ENCODE results near the gene ENTPD7.
"Not testable (repeated sequence)": the region's sequence is repeated elsewhere in the genome, so short reads cannot be mapped to it uniquely, and the experiment has no call there.

The ENTPD7 gene, protein sequence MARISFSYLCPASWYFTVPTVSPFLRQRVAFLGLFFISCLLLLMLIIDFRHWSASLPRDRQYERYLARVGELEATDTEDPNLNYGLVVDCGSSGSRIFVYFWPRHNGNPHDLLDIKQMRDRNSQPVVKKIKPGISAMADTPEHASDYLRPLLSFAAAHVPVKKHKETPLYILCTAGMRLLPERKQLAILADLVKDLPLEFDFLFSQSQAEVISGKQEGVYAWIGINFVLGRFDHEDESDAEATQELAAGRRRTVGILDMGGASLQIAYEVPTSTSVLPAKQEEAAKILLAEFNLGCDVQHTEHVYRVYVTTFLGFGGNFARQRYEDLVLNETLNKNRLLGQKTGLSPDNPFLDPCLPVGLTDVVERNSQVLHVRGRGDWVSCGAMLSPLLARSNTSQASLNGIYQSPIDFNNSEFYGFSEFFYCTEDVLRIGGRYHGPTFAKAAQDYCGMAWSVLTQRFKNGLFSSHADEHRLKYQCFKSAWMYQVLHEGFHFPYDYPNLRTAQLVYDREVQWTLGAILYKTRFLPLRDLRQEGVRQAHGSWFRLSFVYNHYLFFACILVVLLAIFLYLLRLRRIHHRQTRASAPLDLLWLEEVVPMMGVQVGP

DNA sequence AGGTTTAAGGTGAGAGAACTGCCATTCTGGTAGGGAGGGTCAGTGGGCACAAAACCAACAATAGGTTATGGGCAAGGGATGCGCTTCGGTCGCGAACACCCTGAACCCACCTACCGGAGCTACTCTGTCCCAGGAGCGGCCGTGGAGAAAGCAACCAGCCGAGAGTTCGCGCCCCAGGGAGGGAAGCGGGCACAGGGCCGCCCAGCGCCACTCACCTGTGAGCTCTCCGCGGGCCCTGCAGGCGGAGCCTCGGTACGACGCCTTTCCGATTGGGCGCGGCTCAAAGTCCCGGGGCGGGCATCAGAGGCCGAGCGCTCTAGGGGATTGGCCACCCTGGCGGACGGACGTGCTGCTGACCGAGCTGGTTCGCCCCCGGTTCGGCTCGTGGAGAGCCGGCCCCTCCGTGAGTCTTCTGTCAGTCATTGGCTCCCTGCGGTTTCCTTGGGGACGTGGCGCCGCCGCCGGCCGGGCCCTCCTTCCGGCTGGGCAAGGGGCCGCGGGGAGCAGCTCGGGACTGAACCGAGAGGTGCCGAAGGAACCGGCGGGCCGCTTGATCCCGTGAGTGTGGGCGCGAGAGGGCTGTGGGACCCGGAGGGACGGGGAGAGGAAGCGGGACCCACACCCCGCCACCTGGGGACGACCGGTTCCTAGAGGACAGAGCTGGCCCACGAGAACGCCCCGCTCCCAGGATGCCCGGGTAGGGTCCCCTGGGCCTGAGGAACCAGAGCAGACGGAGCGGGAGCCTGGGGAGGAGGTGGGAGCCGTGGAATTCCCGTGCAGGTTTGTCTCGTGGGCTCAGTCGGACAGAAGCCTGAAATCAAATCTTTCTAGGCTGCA lies at the start of gene ENTPD7:
Gene ENTPD7, plus strand, starts transcription at position 479 of the 837 bp plus-strand sequence. CDS start 448 bp downstream, outside the sequence.
- peak; percentile 87 for DNase-seq (ENCODE audit: low read depth)
- H3K4me3 ChIP-seq (ENCODE audit: low read depth, low read length), result peak within 1 kb of the TSS; percentile 97

DNA sequence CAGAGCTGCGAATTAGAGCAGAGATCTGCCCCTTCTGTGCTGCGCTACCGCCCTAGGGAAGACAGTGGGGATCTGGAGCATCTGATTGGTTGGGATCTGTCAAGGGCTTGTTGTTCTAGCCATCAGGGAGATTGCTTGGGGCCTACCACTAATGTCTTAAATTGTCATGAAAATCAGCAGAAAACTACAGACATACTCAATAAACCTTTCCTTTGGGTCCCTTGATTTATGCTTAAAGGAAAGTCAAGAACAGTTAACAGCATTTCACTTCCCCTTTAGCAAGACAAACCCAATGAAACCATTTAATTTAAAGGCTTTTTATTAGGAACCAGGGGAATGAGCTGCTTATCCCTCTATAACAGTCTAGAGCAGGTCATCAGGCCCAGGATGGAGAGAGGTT lies 49.1 kb upstream of the ENTPD7 start:
- no peak overlapping the region for H3K4me3 ChIP-seq (ENCODE audit: low read depth, low read length)
- no peak for DNase-seq (ENCODE audit: low read depth)

DNA sequence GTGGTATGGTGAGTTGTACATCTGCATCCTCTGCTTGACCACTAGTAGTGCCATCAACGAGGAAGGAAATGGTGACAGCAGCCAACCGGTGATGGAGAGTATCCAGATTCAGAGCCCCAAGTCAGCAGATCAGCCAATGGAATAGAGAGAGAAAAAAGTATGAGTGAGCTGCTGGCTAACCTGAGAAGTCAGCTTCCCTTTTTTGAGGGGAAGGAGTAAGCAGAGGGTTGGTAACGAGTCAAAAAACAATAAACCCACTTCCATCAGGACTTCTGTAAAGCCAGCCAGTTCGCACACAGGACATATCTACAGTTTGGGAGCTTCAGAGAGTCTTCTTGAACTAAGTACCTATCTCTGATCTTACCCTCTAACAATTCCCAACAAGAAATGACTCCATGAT lies 48.0 kb upstream of the ENTPD7 start:
- DNase-seq (ENCODE audit: low read depth), result no peak
- H3K4me3 ChIP-seq (ENCODE audit: low read depth, low read length), result no peak overlapping the region

DNA sequence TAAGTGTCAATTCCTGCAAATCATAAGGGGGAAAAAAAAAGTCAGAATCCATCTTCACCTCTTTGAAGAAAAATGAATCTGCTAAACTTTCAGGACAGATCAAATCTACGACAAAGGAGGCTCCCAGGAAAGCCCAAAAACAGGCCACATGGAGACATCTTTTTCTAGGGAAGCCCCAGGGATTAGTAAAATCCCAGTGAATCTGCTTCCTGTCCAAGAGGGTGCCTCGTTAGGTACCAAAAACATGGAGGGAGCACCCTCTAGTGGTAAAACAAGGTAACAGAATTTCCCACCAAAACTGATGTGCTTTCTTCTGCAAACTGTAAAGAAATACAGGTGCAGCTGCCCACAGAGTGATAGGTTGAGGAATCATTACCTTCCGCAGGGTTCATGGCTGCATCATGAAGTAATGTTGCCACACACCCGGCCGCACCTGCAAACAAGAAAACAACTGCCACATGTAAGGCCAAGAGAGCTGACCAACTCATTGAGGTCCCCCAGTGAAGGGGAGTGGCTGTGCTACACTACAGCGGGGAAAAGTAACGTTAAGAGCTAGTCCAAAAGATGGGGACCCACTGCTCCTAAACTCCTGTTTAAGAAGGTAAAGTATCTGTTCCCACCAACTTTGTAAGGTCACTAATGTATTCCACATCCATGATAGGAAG lies 47.0 kb upstream of the ENTPD7 start:
- DNase-seq (ENCODE audit: low read depth), result no peak
- H3K4me3 ChIP-seq (ENCODE audit: low read depth, low read length), result no peak overlapping the region

DNA sequence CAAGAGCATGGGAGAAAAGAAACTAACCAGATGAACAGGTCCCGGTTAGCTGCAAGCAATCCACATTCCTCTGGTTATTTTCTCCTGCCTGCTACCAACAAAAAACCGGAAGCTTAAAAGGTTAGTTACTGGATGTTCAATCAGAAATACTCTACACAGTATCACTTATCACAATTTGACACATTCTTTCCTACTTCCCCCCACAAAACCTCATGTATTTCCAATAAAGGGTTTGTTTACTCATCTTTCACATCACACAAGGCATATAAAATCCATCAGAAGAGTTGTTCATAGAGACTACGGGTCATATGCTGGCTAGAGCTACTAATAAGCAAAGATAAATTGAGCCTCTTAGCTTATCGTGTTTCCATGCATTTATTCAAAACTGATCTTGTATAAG lies 43.9 kb upstream of the ENTPD7 start:
- no peak for DNase-seq (ENCODE audit: low read depth)
- no peak overlapping the region for H3K4me3 ChIP-seq (ENCODE audit: low read depth, low read length)

DNA sequence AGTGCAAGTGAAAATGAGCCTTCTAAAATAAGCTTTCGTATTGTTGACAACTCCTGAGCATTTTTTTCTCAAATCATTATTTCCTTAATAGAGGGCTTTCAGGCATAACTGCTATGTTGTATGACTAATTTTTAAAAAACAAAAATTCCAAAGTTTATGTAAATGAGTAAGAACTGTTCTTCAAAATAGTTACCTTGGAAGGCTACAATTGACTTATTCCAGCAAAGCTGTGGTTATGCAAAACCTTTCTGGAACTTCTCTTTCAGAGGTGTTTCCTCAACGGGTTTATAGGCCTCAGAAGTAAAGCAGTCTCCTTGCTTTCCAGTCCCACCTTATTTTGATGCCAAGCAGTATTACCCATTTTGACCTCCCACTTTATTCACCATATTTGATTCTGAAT lies 41.6 kb upstream of the ENTPD7 start:
- no peak overlapping the region for H3K4me3 ChIP-seq (ENCODE audit: low read depth, low read length)
- no peak for DNase-seq (ENCODE audit: low read depth)

DNA sequence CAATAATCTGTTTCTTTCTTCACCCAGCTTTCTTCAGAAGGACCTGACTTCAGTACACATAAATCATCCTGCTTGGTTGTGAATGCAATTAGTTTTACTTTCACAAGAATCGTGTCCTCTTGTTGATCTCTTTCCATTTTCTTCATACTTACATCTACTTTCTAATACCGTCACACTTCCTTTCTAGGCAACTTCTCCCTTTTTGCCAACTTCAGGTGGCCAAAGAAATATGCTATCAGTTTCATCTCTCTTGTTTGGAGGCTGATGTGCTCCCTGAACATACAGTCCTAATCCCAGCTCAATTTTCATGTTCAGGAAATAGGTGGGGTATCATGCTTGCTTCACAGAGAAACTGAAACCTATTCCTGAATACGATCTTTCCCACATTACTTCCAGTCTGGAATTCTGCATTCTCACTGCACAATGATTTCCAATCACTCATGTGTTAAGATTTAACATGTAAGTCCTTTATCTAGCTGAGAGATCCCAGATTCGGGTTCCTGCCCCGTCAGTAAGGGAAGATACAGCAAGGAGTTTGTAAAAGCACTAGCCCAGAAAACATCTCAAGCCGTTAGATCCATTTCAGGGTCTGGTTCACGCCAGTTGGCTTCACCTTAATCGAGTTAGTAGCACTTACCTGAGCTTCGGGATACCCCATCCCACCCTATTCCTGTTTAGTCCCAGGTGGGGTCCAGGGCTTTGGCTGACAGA lies 40.1 kb upstream of the ENTPD7 start:
- DNase-seq (ENCODE audit: low read depth), result no peak
- peak overlapping the region; percentile 89 for H3K4me3 ChIP-seq (ENCODE audit: low read depth, low read length)

DNA sequence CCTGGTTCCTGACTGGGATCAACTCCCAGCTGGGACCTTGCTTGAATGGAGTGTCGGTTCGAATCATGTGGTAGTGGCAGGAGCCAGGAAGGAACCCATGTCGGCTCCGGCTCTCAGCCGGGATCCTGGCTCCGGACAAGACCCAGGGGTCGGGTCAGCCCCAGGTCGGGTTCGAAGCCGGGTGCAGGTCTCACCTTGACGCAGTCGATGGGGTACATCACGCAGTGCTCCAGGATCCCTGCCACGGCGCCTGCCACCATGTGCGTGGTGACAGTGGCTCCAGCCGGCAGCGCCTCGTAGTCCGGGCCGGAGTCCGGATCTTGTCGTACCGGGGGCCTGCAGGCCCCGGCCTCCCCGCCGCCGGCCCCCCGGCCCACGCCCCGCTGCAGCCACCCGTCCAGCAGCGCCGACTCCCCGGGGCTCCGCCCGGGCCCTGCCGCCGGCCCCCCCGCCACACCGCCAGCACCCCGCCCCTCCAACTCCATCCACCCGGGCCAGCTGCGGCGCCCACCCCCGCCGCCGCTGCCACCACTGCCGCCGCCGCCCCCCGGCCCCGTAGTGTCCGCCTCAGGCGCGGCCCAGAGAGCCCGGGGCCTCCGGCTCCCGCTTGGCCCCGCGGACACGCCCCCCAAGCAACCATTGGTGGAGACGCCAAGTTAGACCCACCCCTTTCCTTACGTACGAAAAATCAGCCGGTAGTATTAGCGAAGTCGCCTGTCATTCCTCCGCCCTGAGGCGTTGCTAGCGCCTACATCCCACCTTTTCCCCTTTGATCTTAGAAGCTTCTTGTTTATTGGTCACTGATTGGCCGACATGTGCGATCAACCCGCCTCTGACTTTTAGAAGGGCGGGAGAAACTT lies 39.2 kb upstream of the ENTPD7 start, which contains the start of gene SLC25A28:
Gene SLC25A28, minus strand, starts transcription at position 589 of the 860 bp plus-strand sequence. Its CDS starts 104 bp downstream, at position 485.
- DNase-seq (ENCODE audit: low read depth), result peak; percentile 100
- H3K4me3 ChIP-seq (ENCODE audit: low read depth, low read length), result peak within 1 kb of the TSS; percentile 89

DNA sequence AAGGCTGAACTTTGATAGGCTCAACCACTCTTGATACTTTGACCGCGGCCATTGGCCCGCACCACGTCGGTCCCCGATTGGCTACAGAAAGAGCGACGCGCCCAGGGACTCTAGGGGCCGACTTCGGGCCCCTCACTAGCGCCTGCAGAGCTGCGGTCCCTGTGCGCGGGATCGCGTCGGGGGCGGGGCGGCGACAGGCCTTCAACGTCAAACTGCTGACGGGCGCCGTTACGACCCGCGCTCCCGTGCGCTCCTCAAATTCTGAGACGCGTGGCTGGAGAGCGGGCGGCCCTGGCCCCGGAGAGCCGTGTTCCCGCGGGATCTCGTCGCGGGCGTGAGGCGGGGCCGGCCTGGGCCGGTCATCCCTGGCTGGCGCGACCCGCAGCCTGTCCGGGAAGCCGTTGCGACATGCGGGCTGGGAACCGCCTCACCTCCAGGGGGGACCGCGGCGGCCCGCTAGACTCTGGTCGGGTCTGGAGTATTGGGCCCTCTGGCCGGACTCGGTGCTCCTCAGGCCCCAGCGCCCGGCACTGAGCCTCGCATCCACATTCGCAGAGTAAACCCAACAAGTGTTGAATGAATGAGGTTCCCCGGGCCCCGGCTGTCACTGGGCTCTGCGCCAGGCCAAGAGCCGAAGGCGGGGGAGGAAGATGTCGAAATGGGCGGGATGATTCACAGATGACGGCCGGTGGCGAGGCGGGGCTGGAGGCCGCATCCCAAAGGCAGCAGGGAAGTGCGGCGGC lies 38.4 kb upstream of the ENTPD7 start:
- H3K4me3 ChIP-seq (ENCODE audit: low read depth, low read length), result peak overlapping the region; percentile 89
- peak; percentile 88 for DNase-seq (ENCODE audit: low read depth)

DNA sequence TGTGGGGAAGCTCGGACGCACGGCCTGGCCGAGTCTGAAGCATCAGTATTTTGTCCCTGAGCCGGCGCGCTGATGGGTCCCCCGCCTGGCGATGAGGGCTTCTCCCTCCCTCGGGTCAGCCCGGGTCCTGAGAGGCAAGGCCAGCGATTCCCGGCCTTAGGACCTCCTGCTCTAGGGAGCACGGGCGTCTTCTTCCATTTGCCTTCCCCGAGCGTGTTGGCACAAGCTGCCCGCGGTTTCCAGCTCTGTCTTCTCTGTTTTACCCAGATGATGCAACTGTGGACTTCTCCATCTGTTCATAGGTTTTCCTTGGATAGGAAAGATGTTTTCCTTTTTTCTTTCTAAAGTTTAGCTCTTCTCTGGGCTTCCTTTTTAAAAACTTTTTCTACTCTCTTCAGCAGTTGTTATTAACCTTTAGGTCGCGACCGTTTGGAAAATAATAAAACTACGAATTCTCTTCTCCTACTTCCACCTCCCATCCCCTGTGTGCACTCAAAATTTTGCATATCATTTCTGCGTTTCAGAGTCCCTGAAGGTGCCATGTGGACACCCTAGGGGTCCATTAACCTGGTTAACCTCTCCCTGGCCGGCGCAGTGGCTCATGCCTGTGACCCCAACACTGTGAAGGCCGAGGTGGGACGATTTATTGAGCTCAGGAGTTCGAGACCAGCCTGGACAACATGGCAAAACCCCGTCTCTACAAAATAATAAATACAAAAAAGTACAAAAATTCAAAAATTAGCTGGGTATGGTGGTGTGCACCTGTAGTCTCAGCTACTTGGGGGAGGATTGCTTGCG lies 37.7 kb upstream of the ENTPD7 start:
- DNase-seq (ENCODE audit: low read depth), result peak; percentile 53
- peak overlapping the region; percentile 89 for H3K4me3 ChIP-seq (ENCODE audit: low read depth, low read length)

DNA sequence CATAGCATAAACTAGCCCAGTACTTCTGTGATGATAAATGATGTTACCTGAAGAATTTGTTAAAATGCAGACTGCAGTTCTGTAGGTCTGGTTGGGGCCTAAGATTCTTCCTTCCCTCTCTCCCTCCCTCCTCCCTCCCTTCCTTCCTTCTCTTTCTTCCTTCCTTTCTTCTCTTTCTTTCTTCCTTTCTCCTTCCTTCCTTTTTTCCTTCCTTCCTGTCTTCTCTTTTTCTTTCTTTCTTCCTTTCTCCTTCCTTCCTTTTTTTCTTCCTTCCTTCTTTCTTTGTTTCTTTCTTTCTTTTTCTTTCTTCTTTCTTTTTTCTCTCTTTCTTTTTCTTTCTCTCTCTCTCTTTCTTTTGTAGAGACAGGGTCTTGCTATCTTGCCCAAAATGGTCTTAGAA lies 35.4 kb upstream of the ENTPD7 start:
- H3K4me3 ChIP-seq (ENCODE audit: low read depth, low read length), result no peak overlapping the region
- no peak for DNase-seq (ENCODE audit: low read depth)

DNA sequence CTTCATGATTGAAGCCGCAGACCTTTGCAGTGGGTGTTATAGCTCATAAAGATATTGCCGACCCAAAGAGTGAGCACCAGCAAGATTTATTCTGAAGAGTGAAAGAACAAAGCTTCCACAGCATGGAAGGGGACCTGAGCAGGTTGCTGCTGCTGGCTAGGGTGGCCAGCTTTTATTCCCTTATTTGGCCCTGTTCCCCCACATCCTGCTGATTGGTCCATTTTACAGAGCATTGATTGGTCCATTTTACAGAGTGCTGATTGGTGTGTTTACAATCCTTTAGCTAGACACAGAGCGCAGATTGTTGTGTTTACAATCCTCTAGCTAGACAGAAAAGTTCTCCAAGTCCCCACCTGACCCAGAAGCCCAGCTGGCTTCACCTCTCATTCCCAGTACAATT lies 34.2 kb upstream of the ENTPD7 start:
- H3K4me3 ChIP-seq (ENCODE audit: low read depth, low read length); DNase-seq (ENCODE audit: low read depth): not testable (repeated sequence)

DNA sequence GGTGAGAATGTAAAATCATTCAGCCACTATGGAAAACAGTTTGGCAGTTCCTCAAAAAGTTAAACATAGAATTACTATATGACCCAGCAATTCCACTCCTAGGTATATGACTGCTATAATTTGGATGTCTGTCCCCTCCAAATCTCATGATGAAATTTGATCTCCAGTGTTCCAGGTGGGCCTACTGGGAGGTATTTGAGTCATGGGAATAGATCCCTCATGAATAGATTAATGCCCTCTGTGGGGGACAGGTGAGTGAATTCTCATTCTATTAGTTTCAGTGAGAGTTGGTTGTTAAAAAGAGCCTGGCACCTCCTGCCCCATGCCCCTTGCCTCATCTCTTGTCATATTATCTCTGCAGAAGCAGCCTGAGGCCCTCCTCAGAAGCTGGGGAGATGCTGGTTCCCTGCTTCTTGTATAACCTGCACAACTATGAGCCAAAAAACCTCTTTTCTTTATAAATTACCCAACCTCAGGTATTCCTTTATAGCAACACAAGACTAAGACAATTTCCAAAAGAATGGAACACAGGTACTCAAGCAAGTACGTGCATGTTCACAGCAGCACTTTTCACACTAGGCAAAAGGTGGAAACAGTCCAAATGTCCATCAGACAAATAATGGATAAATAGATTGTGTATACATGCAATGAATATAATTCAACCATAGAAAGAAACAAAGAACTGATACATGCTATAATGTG lies 30.2 kb upstream of the ENTPD7 start:
- H3K4me3 ChIP-seq (ENCODE audit: low read depth, low read length), result no peak overlapping the region
- no peak for DNase-seq (ENCODE audit: low read depth)

DNA sequence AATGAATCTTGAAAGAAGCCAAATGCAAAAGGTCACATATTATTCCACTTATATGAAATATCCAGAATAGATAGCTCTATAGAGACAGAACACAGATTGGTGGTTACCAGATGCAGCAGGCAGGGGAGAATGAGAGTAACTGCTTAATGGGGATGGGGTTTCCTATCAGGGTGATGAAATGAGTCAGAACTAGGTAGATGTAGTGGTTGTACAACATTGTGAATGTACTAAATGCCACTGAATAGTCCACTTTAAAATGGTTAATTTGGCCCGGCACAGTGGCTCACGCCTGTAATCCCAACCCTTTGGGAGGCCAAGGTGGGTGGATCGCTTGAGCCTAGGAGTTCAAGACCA lies 29.7 kb upstream of the ENTPD7 start:
- DNase-seq (ENCODE audit: low read depth), result no peak
- no peak overlapping the region for H3K4me3 ChIP-seq (ENCODE audit: low read depth, low read length)

DNA sequence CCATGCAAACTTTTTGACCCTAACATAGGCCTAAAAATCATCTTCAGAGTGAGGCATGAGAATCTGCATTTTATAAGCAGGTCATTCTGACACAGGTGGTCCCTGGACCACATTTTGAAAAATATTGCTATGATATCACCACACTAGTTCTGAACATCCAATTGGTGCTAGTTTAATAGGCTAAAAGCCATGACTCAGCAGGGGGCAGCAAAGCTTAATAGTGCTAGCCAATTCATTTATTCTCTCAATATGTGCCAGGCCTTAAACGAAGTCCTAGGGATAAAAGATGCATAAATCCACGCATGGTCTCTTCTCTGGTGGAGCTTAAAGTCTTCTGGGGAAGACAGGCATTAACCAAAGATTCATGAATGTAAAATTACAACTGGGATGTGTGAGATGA lies 28.9 kb upstream of the ENTPD7 start:
- DNase-seq (ENCODE audit: low read depth), result no peak
- H3K4me3 ChIP-seq (ENCODE audit: low read depth, low read length), result no peak overlapping the region

DNA sequence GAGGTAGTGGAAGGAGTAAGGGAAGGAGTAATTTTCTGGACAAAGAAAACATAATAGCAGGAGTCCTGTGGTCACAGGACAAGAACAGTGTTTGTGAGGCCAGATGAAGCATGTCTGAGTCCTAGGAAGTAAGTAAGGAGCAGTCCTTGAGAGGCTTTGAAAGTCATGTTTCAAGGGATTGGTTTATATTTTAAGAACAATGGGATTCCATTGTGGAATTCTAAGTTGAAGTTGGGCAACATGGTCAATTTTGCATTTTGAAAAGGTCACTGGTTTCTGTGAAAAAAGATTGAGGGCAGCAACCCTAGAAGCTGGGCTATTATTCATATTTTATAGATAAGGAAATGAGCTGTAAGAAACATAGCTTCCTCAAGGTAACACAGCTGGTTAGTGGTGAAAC lies 28.3 kb upstream of the ENTPD7 start:
- DNase-seq (ENCODE audit: low read depth), result no peak
- no peak overlapping the region for H3K4me3 ChIP-seq (ENCODE audit: low read depth, low read length)
